GM18508 (cell line): Measurements from ENCODE around the gene GPC2.
A peak's percentile ranks its signal among the peaks of the same experiment; 100 is the strongest.
"Not testable (repeated sequence)": the region's sequence is repeated elsewhere in the genome, so short reads cannot be mapped to it uniquely, and the experiment has no call there.

Experiments used
- ATAC-seq: cut with Tn5 transposase; IDR thresholded peaks from one replicate; pipeline ENCODE4 v1.9.1; 2021; ENCODE audit warnings: moderate number of reproducible peaks; ENCODE audit not compliant: insufficient read depth, unreplicated experiment

Gene GPC2

GRCh38 chr7:100177045-100178001, at the start of gene GPC2, which contains the start of gene STAG3:
GPC2 (minus strand) TSS chr7:100177381; CDS start chr7:100177199, 182 bp downstream.
STAG3 (plus strand) TSS chr7:100177918; CDS start chr7:100180557, 2,639 bp downstream.
- peak; percentile 56 for ATAC-seq

GRCh38 chr7:100224891-100225290, 47.7 kb upstream of the GPC2 start:
- not testable (repeated sequence) for ATAC-seq

GRCh38 chr7:100223376-100223927, 46.3 kb upstream of the GPC2 start:
- ATAC-seq = not testable (repeated sequence)

- ATAC-seq = no peak
Measured at GRCh38 chr7:100222445-100223132, 45.4 kb upstream of the GPC2 start.

- ATAC-seq = no peak
Measured at GRCh38 chr7:100221767-100222444, 44.7 kb upstream of the GPC2 start.

- no peak for ATAC-seq
Measured at GRCh38 chr7:100221231-100221718, 44.1 kb upstream of the GPC2 start.

- ATAC-seq = no peak
Measured at GRCh38 chr7:100220586-100221230, 43.5 kb upstream of the GPC2 start.

- not testable (repeated sequence) for ATAC-seq
Measured at GRCh38 chr7:100219801-100220585, 42.8 kb upstream of the GPC2 start, which contains the start of gene PVRIG. PVRIG (plus strand) TSS chr7:100219949; CDS start chr7:100219971, 22 bp downstream.

GRCh38 chr7:100219271-100219737, 42.1 kb upstream of the GPC2 start:
- no peak for ATAC-seq

- ATAC-seq = not testable (repeated sequence)
Measured at GRCh38 chr7:100217934-100218333, 40.8 kb upstream of the GPC2 start.

GRCh38 chr7:100215895-100216294, 38.7 kb upstream of the GPC2 start:
- ATAC-seq = no peak

GRCh38 chr7:100214356-100214755, 37.2 kb upstream of the GPC2 start:
- ATAC-seq = not testable (repeated sequence)

- no peak for ATAC-seq
Measured at GRCh38 chr7:100213672-100214071, 36.5 kb upstream of the GPC2 start.

- no peak for ATAC-seq
Measured at GRCh38 chr7:100212631-100213286, 35.6 kb upstream of the GPC2 start.

- ATAC-seq = no peak
Measured at GRCh38 chr7:100211342-100211780, 34.2 kb upstream of the GPC2 start.

- no peak for ATAC-seq
Measured at GRCh38 chr7:100210805-100211204, 33.6 kb upstream of the GPC2 start.

- ATAC-seq = no peak
Measured at GRCh38 chr7:100209493-100209892, 32.3 kb upstream of the GPC2 start.

GRCh38 chr7:100208911-100209408, 31.8 kb upstream of the GPC2 start:
- ATAC-seq = peak; percentile 45
